ENCODE results near the gene ZBTB38. TPM values are rescaled to one million over a fixed set of nuclear protein-coding genes. Genes with fewer than 3 reads are reported as not detected.

The ZBTB38 gene
- total RNA-seq, 2 experiments from 2014 or later: 21.3 to 22.0 TPM

DNA sequence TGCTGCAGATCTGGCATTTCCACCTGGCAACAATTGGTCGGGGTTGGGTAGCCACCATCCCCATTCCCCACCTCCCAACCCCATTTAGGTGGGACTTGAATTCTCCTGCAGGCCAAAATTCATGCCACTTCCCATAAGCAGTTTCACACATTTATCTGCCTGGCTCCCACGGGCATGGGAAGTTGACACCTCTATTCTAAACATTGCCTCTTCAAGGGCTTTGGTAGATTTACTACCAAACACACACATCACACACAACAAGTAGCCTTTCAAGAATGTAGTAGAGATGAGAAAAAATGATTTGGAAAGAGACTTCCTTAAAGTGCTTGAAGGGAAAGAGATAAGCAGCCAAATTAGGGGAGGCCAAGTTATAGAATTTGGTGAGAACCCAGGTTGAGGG lies 30.9 kb downstream of the ZBTB38 start:
- no peak for ATAC-seq
- H3K9me3 Mint-ChIP-seq (ENCODE audit: low read depth): peaks cover 12% of the 10 kb centered on the region
- POLR2A ChIA-PET: no interaction called here

DNA sequence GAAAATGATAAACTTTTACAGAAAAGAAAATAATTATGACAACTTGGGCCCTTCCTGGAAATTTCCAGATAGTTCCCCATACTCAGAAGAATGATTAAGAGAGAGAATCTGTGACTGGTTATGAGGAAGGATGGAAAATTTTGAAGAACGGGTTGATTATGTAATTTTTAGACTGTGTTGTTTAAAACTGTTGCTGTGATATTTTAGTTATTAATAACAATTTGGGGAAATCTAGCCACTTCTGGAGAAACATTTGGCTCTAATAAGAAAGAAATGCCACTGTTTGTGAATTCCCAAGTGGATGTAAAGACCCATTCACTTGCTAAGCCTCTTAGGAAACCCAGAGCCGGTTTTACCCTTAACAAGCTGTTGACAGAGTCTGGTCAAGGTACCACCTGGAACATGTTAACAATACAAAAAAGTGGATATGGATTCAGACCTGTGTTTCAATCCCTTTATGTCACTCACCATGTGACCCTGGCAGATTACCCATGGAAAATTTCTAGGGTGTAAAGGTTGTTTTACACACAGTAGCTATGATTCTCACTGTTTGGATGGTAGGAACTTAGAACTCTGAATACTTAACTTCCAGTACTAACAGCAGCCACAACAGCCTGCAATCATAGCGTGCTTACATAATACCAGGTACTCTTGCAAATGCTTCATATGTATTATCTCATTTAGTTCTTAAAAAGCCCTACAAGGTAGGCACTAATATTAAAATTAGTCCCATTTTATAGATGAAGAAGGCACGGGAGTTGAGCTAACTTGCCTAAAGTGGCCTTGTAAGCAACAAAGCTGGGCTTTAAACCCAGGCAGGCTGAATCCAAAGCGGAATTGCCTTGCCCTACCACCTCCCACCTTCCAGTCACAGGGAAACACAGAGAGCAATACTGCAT lies 32.0 kb downstream of the ZBTB38 start:
- Mint-ChIP-seq H3K4me3 (no peak overlapping the region), H3K4me1 (peaks cover 46% of the 10 kb centered on the region), H3K27me3 (no peaks in the 10 kb centered on the region), H3K27ac (peak overlapping the region; percentile 47), H3K36me3 (ENCODE audit: low read depth) (peaks cover 21% of the 10 kb centered on the region), H3K9me3 (ENCODE audit: low read depth) (peaks cover 12% of the 10 kb centered on the region)
- CTCF ChIA-PET: interaction anchor here (1.1 to 1.7 kb wide), 6 partner anchors 12 to 30 kb away, joined by 3 to 11 read pairs (median 4); no protein-coding TSS in a partner anchor
- POLR2A ChIA-PET: no interaction called here
- intact Hi-C loops (cut with DNase I, micrococcal nuclease): loop anchor here (5.0 to 10.0 kb wide), 3 partner anchors 42 to 1602 kb away; partner anchors contain the start of genes SLC25A36 (in 1 of the 2) and U2SURP (in 1 of the 2)
- no peak for DNase-seq
- peak; percentile 14 for ATAC-seq

More for the DNA sequence above, 30.9 kb downstream of the ZBTB38 start:
- no peaks in the 10 kb centered on the region for H3K27me3 Mint-ChIP-seq
- intact Hi-C loops (cut with DNase I, micrococcal nuclease): no loop called here
- H3K4me3 Mint-ChIP-seq: no peak overlapping the region
- peaks cover 12% of the 10 kb centered on the region for H3K36me3 Mint-ChIP-seq (ENCODE audit: low read depth)
- H3K4me1 Mint-ChIP-seq: peaks cover 41% of the 10 kb centered on the region
- H3K27ac Mint-ChIP-seq: peak overlapping the region; percentile 11
- no peak for DNase-seq
- CTCF ChIA-PET: no interaction called here

DNA sequence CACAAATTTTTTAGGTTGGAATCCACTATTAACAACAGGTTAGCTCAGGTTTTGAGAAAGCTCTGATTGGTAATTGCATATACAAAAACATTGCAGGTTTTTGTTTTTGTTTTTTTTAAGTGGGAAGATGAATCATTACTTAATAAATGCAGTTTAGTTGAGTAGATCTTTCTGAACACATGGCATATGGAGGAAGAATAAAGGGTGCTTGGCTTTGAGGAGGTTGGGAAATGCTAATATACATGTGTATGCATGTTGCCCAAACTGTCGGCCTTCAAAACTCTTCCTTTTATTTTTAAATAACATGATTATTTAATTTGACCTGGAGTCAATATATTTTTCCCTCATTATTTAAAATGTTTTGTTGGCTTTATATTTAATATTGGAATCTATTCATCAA lies 32.8 kb downstream of the ZBTB38 start:
- Mint-ChIP-seq H3K9me3 (ENCODE audit: low read depth) (peaks cover 12% of the 10 kb centered on the region), H3K27me3 (no peaks in the 10 kb centered on the region), H3K4me1 (peaks cover 52% of the 10 kb centered on the region), H3K4me3 (peak overlapping the region; percentile 9), H3K36me3 (ENCODE audit: low read depth) (peaks cover 27% of the 10 kb centered on the region), H3K27ac (peak overlapping the region; percentile 47)
- intact Hi-C loops (cut with DNase I, micrococcal nuclease): loop anchor here (5.0 to 10.0 kb wide), 3 partner anchors 41 to 1601 kb away; partner anchors contain the start of genes SLC25A36 (in 1 of the 2) and U2SURP (in 1 of the 2)
- DNase-seq: no peak
- no peak for ATAC-seq
- CTCF ChIA-PET: interaction anchor here (1.0 to 1.7 kb wide), 7 partner anchors 13 to 54 kb away, joined by 3 to 11 read pairs (median 4); no protein-coding TSS in a partner anchor
- POLR2A ChIA-PET: no interaction called here

DNA sequence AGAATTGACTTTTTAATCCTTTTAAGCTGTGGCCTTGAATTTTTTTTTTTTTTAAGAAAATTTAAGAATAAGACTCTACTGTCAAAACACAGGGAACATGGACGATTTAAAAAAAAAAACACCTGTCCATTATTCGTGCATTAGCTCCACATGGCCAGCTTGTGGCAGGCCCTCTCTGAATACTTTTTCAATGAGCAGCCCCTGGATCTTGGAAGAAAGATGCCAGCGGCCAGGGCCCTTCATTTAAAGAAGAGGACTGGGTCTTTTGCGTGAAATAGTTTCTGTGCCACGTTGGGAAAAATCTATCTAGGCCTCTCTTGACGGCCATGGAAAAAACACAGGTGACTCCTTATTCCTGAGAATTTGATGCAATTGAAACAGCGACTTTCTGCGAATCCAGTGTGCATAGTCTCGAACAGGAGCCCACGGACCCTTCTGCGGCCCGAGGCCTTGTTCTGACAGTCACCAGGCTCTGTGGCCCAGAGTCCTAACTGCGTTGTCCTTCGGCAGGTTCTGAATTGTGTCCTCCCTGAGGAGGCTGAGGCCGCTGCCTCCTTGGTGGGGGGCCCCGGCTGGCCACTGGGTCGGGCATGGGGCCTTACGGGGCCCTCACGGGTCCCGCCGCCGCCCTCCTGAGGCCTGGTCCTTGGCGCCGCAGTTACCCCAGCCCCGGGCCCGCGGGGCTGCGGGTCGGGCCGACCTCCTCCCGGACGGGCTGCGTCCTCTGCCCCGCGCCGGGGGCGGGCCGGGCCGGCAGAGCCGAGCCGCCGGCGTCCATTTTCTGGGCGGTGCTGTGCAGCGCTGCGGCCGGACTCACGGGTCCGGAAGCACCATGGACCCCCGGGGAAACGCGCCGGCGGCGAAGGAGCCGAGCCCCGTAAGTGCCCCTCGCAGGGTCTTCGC lies 33.5 kb downstream of the ZBTB38 start:
- peak; percentile 68 for ATAC-seq
- peak overlapping the region; percentile 70 for H3K4me3 Mint-ChIP-seq
- peak overlapping the region; percentile 75 for H3K27ac Mint-ChIP-seq
- H3K36me3 Mint-ChIP-seq (ENCODE audit: low read depth): peaks cover 30% of the 10 kb centered on the region
- no peaks in the 10 kb centered on the region for H3K27me3 Mint-ChIP-seq
- intact Hi-C loops (cut with DNase I, micrococcal nuclease): loop anchor here (1.0 to 10.0 kb wide), 5 partner anchors 9 to 1600 kb away; partner anchors contain the start of genes SLC25A36 (in 1 of the 2) and U2SURP (in 1 of the 2)
- peaks cover 59% of the 10 kb centered on the region for H3K4me1 Mint-ChIP-seq
- ChIA-PET CTCF (interaction anchor here (1.0 to 1.7 kb wide), 7 partner anchors 12 to 98 kb away, joined by 3 to 11 read pairs (median 4); no protein-coding TSS in a partner anchor), POLR2A (no interaction called here)
- DNase-seq: peak; percentile 63
- peaks cover 7% of the 10 kb centered on the region for H3K9me3 Mint-ChIP-seq (ENCODE audit: low read depth)

DNA sequence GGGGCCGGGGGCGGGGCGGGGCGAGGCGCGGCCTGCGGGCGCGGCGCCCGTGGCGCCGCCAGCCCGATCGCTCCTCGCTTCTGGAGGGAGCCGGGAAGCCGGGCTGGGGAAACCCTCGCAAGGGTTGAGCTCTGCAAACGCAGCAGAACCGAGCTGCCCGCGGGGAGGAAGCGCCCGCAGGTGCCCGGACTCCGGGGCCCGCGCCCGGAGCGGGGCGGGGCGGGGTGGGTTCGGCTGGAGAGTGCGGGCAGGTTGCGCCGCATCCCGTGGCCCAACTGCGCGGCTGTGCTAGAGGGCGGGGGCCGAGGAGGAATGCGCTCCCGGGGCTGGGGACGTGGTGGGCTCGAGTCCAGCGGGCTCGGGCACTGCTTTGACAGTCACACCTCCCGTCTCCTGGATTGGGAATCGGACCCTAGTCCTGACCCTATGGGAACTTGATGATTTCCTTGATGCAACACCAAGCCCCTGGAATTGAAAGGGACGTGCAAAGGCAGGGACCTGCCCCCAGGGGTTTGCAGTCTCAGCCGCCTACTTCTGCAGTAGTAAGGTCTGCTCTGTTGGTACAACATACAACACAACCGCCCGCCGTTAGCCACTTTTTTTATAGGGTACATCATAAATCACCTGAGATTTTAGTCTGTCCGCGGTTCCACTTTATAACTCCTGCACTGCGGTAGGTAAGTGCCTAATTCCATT lies 34.3 kb downstream of the ZBTB38 start:
- peaks cover 27% of the 10 kb centered on the region for H3K36me3 Mint-ChIP-seq (ENCODE audit: low read depth)
- peaks cover 60% of the 10 kb centered on the region for H3K4me1 Mint-ChIP-seq

DNA sequence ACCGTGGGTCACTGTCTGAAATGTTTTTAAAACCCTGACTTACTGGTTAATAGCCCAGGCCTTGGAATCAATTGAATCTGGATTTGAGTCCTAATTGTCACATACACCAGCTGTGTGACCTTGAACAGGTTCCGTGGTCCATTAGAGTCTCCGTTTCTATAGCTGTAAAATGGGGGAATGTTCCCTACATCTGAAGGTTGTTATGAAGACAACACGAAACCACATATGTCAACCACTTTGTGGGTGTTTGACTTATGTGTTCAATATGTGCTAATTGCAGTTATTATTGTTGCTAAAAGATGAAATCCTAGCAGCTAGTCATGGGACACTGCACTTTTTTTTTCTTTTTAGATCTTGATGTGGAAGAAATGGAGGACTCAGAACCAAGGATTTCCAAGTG lies 35.3 kb downstream of the ZBTB38 start:
- Mint-ChIP-seq H3K36me3 (ENCODE audit: low read depth) (peaks cover 33% of the 10 kb centered on the region), H3K27me3 (no peaks in the 10 kb centered on the region), H3K9me3 (ENCODE audit: low read depth) (no peaks in the 10 kb centered on the region), H3K4me1 (peaks cover 65% of the 10 kb centered on the region), H3K4me3 (peak overlapping the region; percentile 36), H3K27ac (peak overlapping the region; percentile 71)
- intact Hi-C loops (cut with DNase I, micrococcal nuclease): loop anchor here (2.0 to 10.0 kb wide), 4 partner anchors 33 to 1599 kb away; partner anchors contain the start of genes SLC25A36 (in 1 of the 2) and U2SURP (in 1 of the 2)
- ChIA-PET CTCF (interaction anchor here (0.7 to 1.6 kb wide), 9 partner anchors 9 to 109 kb away, joined by 3 to 8 read pairs (median 4); no protein-coding TSS in a partner anchor), POLR2A (no interaction called here)
- DNase-seq (no peak), ATAC-seq (no peak)

More for the DNA sequence above, 34.3 kb downstream of the ZBTB38 start:
- no peaks in the 10 kb centered on the region for H3K27me3 Mint-ChIP-seq
- H3K9me3 Mint-ChIP-seq (ENCODE audit: low read depth): no peaks in the 10 kb centered on the region
- intact Hi-C loops (cut with DNase I, micrococcal nuclease): loop anchor here (1.0 to 10.0 kb wide), 5 partner anchors 9 to 1600 kb away; partner anchors contain the start of genes SLC25A36 (in 1 of the 2) and U2SURP (in 1 of the 2)
- ChIA-PET POLR2A (no interaction called here), CTCF (interaction anchor here (1.0 to 1.6 kb wide), 5 partner anchors 10 to 108 kb away, joined by 3 to 8 read pairs (median 3); no protein-coding TSS in a partner anchor)
- H3K27ac Mint-ChIP-seq: peak overlapping the region; percentile 88
- DNase-seq (peak; percentile 65), ATAC-seq (peak; percentile 66)
- peak overlapping the region; percentile 84 for H3K4me3 Mint-ChIP-seq

DNA sequence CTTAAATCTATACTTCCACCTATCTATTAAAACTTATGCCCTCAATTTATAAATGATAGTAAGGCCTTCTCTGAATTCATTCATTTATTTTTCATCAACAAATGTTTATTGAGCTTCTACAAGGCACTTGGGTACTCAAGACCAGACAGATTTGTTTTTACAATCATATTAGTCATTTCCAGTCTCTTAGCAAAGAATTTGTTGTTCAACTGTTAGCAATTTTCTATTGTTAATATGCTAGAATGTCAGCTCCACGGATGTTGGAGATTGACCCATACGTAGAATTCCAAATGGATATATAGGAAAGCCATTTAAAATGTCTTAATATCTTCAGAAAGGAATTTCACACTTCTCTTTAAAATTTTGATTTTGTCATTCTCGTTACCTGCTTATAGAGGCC lies 36.7 kb downstream of the ZBTB38 start:
- Mint-ChIP-seq H3K4me3 (no peak overlapping the region), H3K9me3 (ENCODE audit: low read depth) (no peaks in the 10 kb centered on the region), H3K4me1 (peaks cover 69% of the 10 kb centered on the region), H3K27me3 (no peaks in the 10 kb centered on the region), H3K27ac (no peak overlapping the region), H3K36me3 (ENCODE audit: low read depth) (peaks cover 41% of the 10 kb centered on the region)
- CTCF ChIA-PET: interaction anchor here (0.7 to 1.6 kb wide), 8 partner anchors 8 to 240 kb away, joined by 3 to 6 read pairs (median 3); no protein-coding TSS in a partner anchor
- ATAC-seq: no peak
- no peak for DNase-seq
- intact Hi-C loops (cut with DNase I, micrococcal nuclease): loop anchor here in 1 of 2 experiments (10.0 kb wide), 1 partner anchor 460 kb away; the partner anchor contains the start of gene SLC25A36
- POLR2A ChIA-PET: no interaction called here

DNA sequence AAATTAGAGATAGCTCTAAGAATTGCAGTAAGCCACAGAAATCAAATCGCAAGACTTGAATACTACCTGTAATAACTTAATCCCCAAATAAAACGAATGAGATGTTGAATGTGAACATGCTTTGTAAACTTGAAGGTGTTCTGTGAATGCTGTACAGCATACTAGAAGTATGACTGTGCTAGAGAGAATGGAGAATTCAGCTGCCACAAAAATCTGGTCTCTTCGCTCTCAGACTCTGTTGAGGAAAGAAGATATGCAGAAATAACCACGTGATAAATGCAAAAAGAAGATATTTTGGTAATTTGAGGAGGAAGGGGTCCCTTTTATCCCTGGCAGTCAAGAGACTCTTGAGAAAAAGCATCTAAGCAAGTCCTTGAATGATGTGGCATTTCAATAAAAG lies 37.3 kb downstream of the ZBTB38 start:
- Mint-ChIP-seq H3K27me3 (no peaks in the 10 kb centered on the region), H3K9me3 (ENCODE audit: low read depth) (no peaks in the 10 kb centered on the region), H3K4me1 (peaks cover 69% of the 10 kb centered on the region), H3K36me3 (ENCODE audit: low read depth) (peaks cover 41% of the 10 kb centered on the region), H3K27ac (peak overlapping the region; percentile 66), H3K4me3 (no peak overlapping the region)
- CTCF ChIA-PET: interaction anchor here (0.7 to 1.6 kb wide), 7 partner anchors 8 to 240 kb away, joined by 3 to 4 read pairs (median 3); no protein-coding TSS in a partner anchor
- no peak for ATAC-seq
- POLR2A ChIA-PET: no interaction called here
- no peak for DNase-seq
- intact Hi-C loops (cut with DNase I, micrococcal nuclease): loop anchor here in 1 of 2 experiments (10.0 kb wide), 1 partner anchor 461 kb away; the partner anchor contains the start of gene SLC25A36

DNA sequence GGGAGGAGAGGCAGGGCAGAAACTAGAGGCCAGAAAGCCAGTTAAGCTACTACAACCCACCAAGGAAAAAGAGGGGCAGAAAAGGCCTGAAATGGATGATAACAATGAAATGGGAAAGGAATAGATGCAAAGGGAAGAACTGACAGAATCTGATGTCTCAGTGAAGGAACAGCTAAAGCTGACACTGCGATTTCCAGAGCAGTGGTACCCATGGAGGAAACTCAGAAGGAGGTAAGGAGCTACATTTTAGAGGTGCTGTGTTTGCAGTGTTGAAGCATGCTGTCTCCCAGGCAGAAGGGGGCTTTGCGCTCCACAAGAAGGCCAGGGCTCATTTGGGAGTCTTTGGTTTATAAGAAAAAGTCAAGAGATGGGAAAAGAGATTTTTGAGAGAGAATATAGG lies 38.0 kb downstream of the ZBTB38 start:
- CTCF ChIA-PET: interaction anchor here (0.6 to 1.6 kb wide), 3 partner anchors 9 to 289 kb away, joined by 3 to 4 read pairs (median 3); no protein-coding TSS in a partner anchor
- peaks cover 69% of the 10 kb centered on the region for H3K4me1 Mint-ChIP-seq
- H3K9me3 Mint-ChIP-seq (ENCODE audit: low read depth): no peaks in the 10 kb centered on the region
- peaks cover 41% of the 10 kb centered on the region for H3K36me3 Mint-ChIP-seq (ENCODE audit: low read depth)
- H3K27ac Mint-ChIP-seq: peak overlapping the region; percentile 66
- POLR2A ChIA-PET: no interaction called here
- H3K4me3 Mint-ChIP-seq: no peak overlapping the region
- no peaks in the 10 kb centered on the region for H3K27me3 Mint-ChIP-seq
- DNase-seq: no peak
- intact Hi-C loops (cut with DNase I, micrococcal nuclease): loop anchor here in 1 of 2 experiments (10.0 kb wide), 1 partner anchor 461 kb away; the partner anchor contains the start of gene SLC25A36
- no peak for ATAC-seq

DNA sequence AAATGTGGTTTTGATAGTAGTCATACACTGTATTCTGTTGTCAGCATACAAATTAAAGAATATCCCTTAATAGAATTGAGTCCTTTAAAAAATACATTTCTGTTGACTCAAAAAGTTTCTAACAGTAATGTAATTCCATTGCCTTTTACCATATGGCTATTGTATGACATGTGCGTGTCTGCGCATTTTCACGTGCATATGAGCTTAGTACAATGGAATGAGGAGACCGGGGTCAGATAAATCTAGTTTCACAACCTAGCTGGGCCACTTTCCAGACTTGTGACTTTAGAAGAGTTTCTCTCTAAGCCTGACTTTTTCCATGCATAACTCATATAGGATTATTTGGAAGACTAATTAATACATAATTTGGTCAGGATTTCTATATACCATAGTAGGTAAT lies 38.7 kb downstream of the ZBTB38 start:
- Mint-ChIP-seq H3K4me1 (peaks cover 75% of the 10 kb centered on the region), H3K27ac (no peak overlapping the region), H3K9me3 (ENCODE audit: low read depth) (no peaks in the 10 kb centered on the region), H3K36me3 (ENCODE audit: low read depth) (peaks cover 41% of the 10 kb centered on the region), H3K4me3 (no peak overlapping the region), H3K27me3 (no peaks in the 10 kb centered on the region)
- ChIA-PET CTCF (interaction anchor here (0.9 kb wide), 1 partner anchor 92 kb away, joined by 4 read pairs; no protein-coding TSS in a partner anchor), POLR2A (no interaction called here)
- DNase-seq (no peak), ATAC-seq (no peak)
- intact Hi-C loops (cut with DNase I, micrococcal nuclease): loop anchor here in 1 of 2 experiments (10.0 kb wide), 1 partner anchor 462 kb away; the partner anchor contains the start of gene SLC25A36

All from activated CD4-positive, alpha-beta T cell treated with anti-CD3 and anti-CD28 coated beads for 36 hours (primary cell).